HepG2 (cell line): Measurements from ENCODE around the gene PCCB. TPM values are rescaled to one million over a fixed set of nuclear protein-coding genes. Genes with fewer than 3 reads are reported as not detected.

ENCODE experiments used
- FOXA3 ChIP-seq: IDR thresholded peaks from 2 replicates; pipeline ENCODE4 v1.6.1; 2016; ENCODE audit warnings: missing genetic modification reagents, missing compliant biosample characterization
- FOXO1 ChIP-seq: sonication (generic); formaldehyde crosslinking; IDR thresholded peaks from 2 replicates; pipeline ENCODE4 v1.4.0; 2020; ENCODE audit warnings: missing genetic modification reagents
- HDAC2 ChIP-seq: sonication (generic); formaldehyde crosslinking; IDR thresholded peaks from 2 replicates; pipeline ENCODE4 v1.4.0; 2020; ENCODE audit warnings: missing genetic modification reagents
- JUND ChIP-seq: sonication (generic); formaldehyde crosslinking; IDR thresholded peaks from 2 replicates; pipeline ENCODE4 v1.8.0; 2022; ENCODE audit warnings: mild to moderate bottlenecking, missing genetic modification reagents
- KAT8 ChIP-seq: IDR thresholded peaks from 2 replicates; pipeline ENCODE4 v1.6.1; 2016; ENCODE audit warnings: missing genetic modification reagents, missing compliant biosample characterization
- KDM1A ChIP-seq: IDR thresholded peaks from 2 replicates; pipeline ENCODE4 v1.6.1; 2016; ENCODE audit warnings: missing compliant biosample characterization
- NBN ChIP-seq: fragments of 450-650 bp; conservative IDR thresholded peaks from 2 replicates; pipeline ENCODE4 v1.6.1; 2017
- POLR2G ChIP-seq: fragments of 200-400 bp; formaldehyde crosslinking; IDR thresholded peaks from 2 replicates; pipeline ENCODE4 v1.6.1; 2018; ENCODE audit warnings: mild to moderate bottlenecking, low read depth, low read length, moderate library complexity
- SATB2 ChIP-seq: sonication (generic); formaldehyde crosslinking; IDR thresholded peaks from 2 replicates; pipeline ENCODE4 v1.5.0; 2020; ENCODE audit warnings: missing genetic modification reagents
- SOX13 ChIP-seq, 3 experiments: fragments of 450-650 bp in 1 of 3; sonication (generic) in 1 of 3; formaldehyde crosslinking in 1 of 3; IDR thresholded peaks in 2 of 3; conservative IDR thresholded peaks in 1 of 3; 2 replicates each; pipeline versions ENCODE4 v1.5.0 to v1.6.1; 2016 to 2020; ENCODE audit warnings: antibody characterized with exemption in 1 of 3, mild to moderate bottlenecking in 1 of 3, missing compliant biosample characterization in 1 of 3, missing genetic modification reagents in 1 of 3, moderate library complexity in 1 of 3
- TEAD3 ChIP-seq: optimal IDR thresholded peaks from 2 replicates; pipeline ENCODE3; 2016; ENCODE audit warnings: borderline replicate concordance
- TGIF2 ChIP-seq: IDR thresholded peaks from 2 replicates; pipeline ENCODE4 v1.6.1; 2016; ENCODE audit warnings: control low read depth, missing compliant biosample characterization
- TOPORS ChIP-seq: sonication (generic); formaldehyde crosslinking; IDR thresholded peaks from 2 replicates; pipeline ENCODE4 v1.8.0; 2023; ENCODE audit warnings: mild to moderate bottlenecking, missing genetic modification reagents
- ZKSCAN8 ChIP-seq: IDR thresholded peaks from 2 replicates; pipeline ENCODE4 v1.6.1; 2016; ENCODE audit warnings: borderline replicate concordance, missing genetic modification reagents, missing compliant biosample characterization
- ZNF282 ChIP-seq: fragments of 450-650 bp; IDR thresholded peaks from 2 replicates; pipeline ENCODE4 v1.6.1; 2018; ENCODE audit not compliant: partially characterized antibody
- ZNF337 ChIP-seq: sonication (generic); formaldehyde crosslinking; IDR thresholded peaks from 2 replicates; pipeline ENCODE4 v1.5.1; 2020; ENCODE audit warnings: missing genetic modification reagents, low read depth, mild to moderate bottlenecking, borderline replicate concordance
- polyA plus RNA-seq, 8 experiments: library from polyadenylated mRNA; depleted of rRNA in 3 of 8; stranded (reverse) in 7 of 8; unstranded in 1 of 8; fragments of >200 nt; fragmentation: Illumina TruSeq in 4 of 8; extraction: Trizol in 4 of 8; gene quantifications; 2 replicates each; pipeline versions ENCODE4 v1.2.1 to v1.2.3, GENCODE V29; 2011 to 2016; ENCODE audit warnings: low read depth in 4 of 8, missing spikeins in 1 of 8, mixed read lengths in 1 of 8; ENCODE audit not compliant: insufficient read depth in 1 of 8
- total RNA-seq, 5 experiments: library from RNA; depleted of rRNA; stranded (reverse); fragments of >200 nt; fragmentation: Illumina TruSeq; extraction: Trizol; gene quantifications; 2 replicates each; pipeline ENCODE4 v1.2.3, GENCODE V29; 2016; ENCODE audit warnings: low read depth in 1 of 5
- TF ChIP-seq, protein P1 (sequence below): sonication (generic); formaldehyde crosslinking; IDR thresholded peaks from 2 replicates; pipeline ENCODE4 v1.5.0; 2020; ENCODE audit warnings: mild to moderate bottlenecking, missing genetic modification reagents
- TF ChIP-seq, protein P2 (sequence below): sonication (generic); formaldehyde crosslinking; IDR thresholded peaks from 2 replicates; pipeline ENCODE4 v1.5.0; 2020; ENCODE audit warnings: mild to moderate bottlenecking, missing genetic modification reagents, borderline replicate concordance
- TF ChIP-seq, protein P3 (sequence below): IDR thresholded peaks from 2 replicates; pipeline ENCODE4 v1.6.1; 2018; ENCODE audit warnings: missing genetic modification reagents
- TF ChIP-seq, protein P4 (sequence below): sonication (generic); formaldehyde crosslinking; IDR thresholded peaks from 2 replicates; pipeline ENCODE4 v1.4.0; 2020; ENCODE audit warnings: missing genetic modification reagents

PCCB gene
- total and polyA plus RNA-seq, 2 of the 13 experiments (the other 11 are each of a cell fraction or from before 2014, with no cell fraction given), result 84.1 to 88.7 TPM

DNA sequence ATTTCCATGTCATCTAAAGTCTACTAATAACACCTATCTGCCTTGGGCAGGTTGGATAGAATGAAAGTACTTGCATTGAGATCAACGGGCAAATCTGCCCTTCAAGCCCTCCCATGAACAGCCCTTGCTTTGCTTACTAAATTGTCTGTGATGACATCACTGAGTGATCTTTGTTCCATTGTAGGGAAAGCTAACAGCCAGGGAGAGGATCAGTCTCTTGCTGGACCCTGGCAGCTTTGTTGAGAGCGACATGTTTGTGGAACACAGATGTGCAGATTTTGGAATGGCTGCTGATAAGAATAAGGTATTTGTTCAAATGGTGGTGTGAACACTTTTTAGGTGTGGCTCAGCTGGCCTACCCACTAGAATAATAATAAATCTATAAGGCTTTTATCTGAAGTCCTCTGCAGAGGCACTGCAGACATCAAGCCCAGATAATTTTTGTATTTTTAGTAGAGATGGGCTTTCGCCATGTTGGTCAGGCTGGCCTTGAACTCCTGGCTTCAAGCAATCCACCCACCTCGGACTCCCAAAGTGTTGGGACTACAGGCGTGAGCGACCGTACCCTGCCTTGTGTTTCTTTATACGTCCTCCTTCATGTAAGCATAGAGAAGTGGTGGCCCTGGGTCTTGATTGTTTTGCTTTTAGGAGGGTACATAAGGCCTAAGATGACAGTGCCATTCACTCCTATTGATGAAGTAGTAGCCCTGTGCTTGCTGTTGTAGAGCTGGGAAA, 5.7 kb downstream of the PCCB start (continued):
- no peak for TF ChIP-seq SATB2
- TF ChIP-seq, protein P1, sequence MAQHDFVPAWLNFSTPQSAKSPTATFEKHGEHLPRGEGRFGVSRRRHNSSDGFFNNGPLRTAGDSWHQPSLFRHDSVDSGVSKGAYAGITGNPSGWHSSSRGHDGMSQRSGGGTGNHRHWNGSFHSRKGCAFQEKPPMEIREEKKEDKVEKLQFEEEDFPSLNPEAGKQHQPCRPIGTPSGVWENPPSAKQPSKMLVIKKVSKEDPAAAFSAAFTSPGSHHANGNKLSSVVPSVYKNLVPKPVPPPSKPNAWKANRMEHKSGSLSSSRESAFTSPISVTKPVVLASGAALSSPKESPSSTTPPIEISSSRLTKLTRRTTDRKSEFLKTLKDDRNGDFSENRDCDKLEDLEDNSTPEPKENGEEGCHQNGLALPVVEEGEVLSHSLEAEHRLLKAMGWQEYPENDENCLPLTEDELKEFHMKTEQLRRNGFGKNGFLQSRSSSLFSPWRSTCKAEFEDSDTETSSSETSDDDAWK (CRISPR knock-in tag), result no peak
- no peak for TF ChIP-seq KDM1A (CRISPR knock-in tag)
- TF ChIP-seq TEAD3 (CRISPR knock-in tag), result peak; percentile 49
- peak; percentile 78 for TF ChIP-seq FOXA3
- 0 out of 2 replicates have a peak, but pooled peaks have one; percentile 34 for TF ChIP-seq POLR2G
- peak; percentile 53; the same call in 1 of the 2 replicates for TF ChIP-seq FOXO1 (CRISPR knock-in tag)
- peak; percentile 76 for TF ChIP-seq HDAC2 (CRISPR knock-in tag)
- no peak for TF ChIP-seq TOPORS (CRISPR knock-in tag)
- no peak for TF ChIP-seq ZNF282
- TF ChIP-seq ZKSCAN8 (CRISPR knock-in tag), result 0 out of 2 replicates have a peak, but pooled peaks have one; percentile 39
- peak; percentile 37; the same call in 1 of the 2 replicates for TF ChIP-seq TGIF2 (CRISPR knock-in tag)
- TF ChIP-seq, protein P2, sequence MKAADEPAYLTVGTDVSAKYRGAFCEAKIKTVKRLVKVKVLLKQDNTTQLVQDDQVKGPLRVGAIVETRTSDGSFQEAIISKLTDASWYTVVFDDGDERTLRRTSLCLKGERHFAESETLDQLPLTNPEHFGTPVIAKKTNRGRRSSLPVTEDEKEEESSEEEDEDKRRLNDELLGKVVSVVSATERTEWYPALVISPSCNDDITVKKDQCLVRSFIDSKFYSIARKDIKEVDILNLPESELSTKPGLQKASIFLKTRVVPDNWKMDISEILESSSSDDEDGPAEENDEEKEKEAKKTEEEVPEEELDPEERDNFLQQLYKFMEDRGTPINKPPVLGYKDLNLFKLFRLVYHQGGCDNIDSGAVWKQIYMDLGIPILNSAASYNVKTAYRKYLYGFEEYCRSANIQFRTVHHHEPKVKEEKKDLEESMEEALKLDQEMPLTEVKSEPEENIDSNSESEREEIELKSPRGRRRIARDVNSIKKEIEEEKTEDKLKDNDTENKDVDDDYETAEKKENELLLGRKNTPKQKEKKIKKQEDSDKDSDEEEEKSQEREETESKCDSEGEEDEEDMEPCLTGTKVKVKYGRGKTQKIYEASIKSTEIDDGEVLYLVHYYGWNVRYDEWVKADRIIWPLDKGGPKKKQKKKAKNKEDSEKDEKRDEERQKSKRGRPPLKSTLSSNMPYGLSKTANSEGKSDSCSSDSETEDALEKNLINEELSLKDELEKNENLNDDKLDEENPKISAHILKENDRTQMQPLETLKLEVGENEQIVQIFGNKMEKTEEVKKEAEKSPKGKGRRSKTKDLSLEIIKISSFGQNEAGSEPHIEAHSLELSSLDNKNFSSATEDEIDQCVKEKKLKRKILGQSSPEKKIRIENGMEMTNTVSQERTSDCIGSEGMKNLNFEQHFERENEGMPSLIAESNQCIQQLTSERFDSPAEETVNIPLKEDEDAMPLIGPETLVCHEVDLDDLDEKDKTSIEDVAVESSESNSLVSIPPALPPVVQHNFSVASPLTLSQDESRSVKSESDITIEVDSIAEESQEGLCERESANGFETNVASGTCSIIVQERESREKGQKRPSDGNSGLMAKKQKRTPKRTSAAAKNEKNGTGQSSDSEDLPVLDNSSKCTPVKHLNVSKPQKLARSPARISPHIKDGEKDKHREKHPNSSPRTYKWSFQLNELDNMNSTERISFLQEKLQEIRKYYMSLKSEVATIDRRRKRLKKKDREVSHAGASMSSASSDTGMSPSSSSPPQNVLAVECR (CRISPR knock-in tag), result peak; percentile 48; the same call in 1 of the 2 replicates
- TF ChIP-seq KAT8 (CRISPR knock-in tag), result peak; percentile 58; the same call in 1 of the 2 replicates
- peak; percentile 23; the same call in 1 of the 2 replicates for TF ChIP-seq ZNF337
- TF ChIP-seq NBN, result no peak
- TF ChIP-seq, protein P3, sequence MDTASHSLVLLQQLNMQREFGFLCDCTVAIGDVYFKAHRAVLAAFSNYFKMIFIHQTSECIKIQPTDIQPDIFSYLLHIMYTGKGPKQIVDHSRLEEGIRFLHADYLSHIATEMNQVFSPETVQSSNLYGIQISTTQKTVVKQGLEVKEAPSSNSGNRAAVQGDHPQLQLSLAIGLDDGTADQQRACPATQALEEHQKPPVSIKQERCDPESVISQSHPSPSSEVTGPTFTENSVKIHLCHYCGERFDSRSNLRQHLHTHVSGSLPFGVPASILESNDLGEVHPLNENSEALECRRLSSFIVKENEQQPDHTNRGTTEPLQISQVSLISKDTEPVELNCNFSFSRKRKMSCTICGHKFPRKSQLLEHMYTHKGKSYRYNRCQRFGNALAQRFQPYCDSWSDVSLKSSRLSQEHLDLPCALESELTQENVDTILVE (CRISPR knock-in tag), result no peak
- TF ChIP-seq SOX13 (IDR thresholded peaks at IDR 0.05), result no peak
- peak in 1 of 2 experiments; percentile 85; a peak in 2 of 4 replicates for TF ChIP-seq SOX13 (CRISPR knock-in tag; conservative IDR thresholded peaks at IDR 0.05 in 1 of 2, IDR thresholded peaks at IDR 0.05 in 1 of 2)
- TF ChIP-seq JUND (CRISPR knock-in tag), result 0 out of 2 replicates have a peak, but pooled peaks have one; percentile 51
- TF ChIP-seq, protein P4, sequence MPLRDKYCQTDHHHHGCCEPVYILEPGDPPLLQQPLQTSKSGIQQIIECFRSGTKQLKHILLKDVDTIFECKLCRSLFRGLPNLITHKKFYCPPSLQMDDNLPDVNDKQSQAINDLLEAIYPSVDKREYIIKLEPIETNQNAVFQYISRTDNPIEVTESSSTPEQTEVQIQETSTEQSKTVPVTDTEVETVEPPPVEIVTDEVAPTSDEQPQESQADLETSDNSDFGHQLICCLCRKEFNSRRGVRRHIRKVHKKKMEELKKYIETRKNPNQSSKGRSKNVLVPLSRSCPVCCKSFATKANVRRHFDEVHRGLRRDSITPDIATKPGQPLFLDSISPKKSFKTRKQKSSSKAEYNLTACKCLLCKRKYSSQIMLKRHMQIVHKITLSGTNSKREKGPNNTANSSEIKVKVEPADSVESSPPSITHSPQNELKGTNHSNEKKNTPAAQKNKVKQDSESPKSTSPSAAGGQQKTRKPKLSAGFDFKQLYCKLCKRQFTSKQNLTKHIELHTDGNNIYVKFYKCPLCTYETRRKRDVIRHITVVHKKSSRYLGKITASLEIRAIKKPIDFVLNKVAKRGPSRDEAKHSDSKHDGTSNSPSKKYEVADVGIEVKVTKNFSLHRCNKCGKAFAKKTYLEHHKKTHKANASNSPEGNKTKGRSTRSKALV (CRISPR knock-in tag), result 0 out of 2 replicates have a peak, but pooled peaks have one; percentile 53
